Astrocyte of the cerebellum (primary cell): ENCODE measurements around the gene ARHGAP22.

Source experiments
- DNase-seq: peaks from one replicate; pipeline ENCODE4 v3.0.0-alpha.2; 2011; ENCODE audit warnings: low read depth
- H3K4me3 ChIP-seq: 2 replicates; pipeline ENCODE4 v1.5.1; 2011; ENCODE audit warnings: mild to moderate bottlenecking, low read depth, low read length, moderate library complexity
- CTCF ChIP-seq: IDR thresholded peaks from 2 replicates; pipeline ENCODE4 v1.5.1; 2012; ENCODE audit warnings: low read length, low read depth, moderate library complexity, mild to moderate bottlenecking; ENCODE audit errors: missing control alignments
- in situ Hi-C: cut with HindIII; loops from 2 replicates; pipeline ENCODE4 v1.10.0; 2017; ENCODE audit warnings: low sequenced_read_pairs

The ARHGAP22 gene

GRCh38 chr10:48489099-48489498 lies 115.8 kb downstream of the ARHGAP22 start:
- no peak for DNase-seq
- TF ChIP-seq CTCF: no peak
- no peak overlapping the region for H3K4me3 ChIP-seq
- in situ Hi-C loops: no loop called here

- no peak for TF ChIP-seq CTCF
- no peak overlapping the region for H3K4me3 ChIP-seq
- no peak for DNase-seq
- in situ Hi-C loops: no loop called here
Observed at GRCh38 chr10:48487244-48487643, 117.6 kb downstream of the ARHGAP22 start.

GRCh38 chr10:48485711-48486110 lies 119.2 kb downstream of the ARHGAP22 start:
- H3K4me3 ChIP-seq: no peak overlapping the region
- no peak for TF ChIP-seq CTCF
- in situ Hi-C loops: no loop called here
- no peak for DNase-seq

GRCh38 chr10:48484911-48485310 lies 120.0 kb downstream of the ARHGAP22 start:
- in situ Hi-C loops: no loop called here
- TF ChIP-seq CTCF: no peak
- no peak overlapping the region for H3K4me3 ChIP-seq
- no peak for DNase-seq

GRCh38 chr10:48482207-48482606 lies 122.7 kb downstream of the ARHGAP22 start:
- TF ChIP-seq CTCF: no peak
- in situ Hi-C loops: no loop called here
- no peak for DNase-seq
- no peak overlapping the region for H3K4me3 ChIP-seq

- no peak for TF ChIP-seq CTCF
Observed at GRCh38 chr10:48481385-48481784, 123.5 kb downstream of the ARHGAP22 start.

More at GRCh38 chr10:48481385-48481784, 123.5 kb downstream of the ARHGAP22 start:
- H3K4me3 ChIP-seq: no peak overlapping the region
- in situ Hi-C loops: no loop called here
- no peak for DNase-seq
